ENCODE measurements around the gene KL. TPM values are rescaled to one million over a fixed set of nuclear protein-coding genes. Genes with fewer than 3 reads are reported as not detected.

KL gene
- total RNA-seq, 1 experiment from 2014 or later = not detected

- intact Hi-C loops (cut with micrococcal nuclease) = no loop called here
- no peak overlapping the region for H3K27ac Mint-ChIP-seq (ENCODE audit: low read depth, unreplicated experiment)
- BruUV-seq (replicated peaks) = no TSS peak
Measured at GRCh38 chr13:33076001-33076992, 60.1 kb downstream of the KL start.

GRCh38 chr13:33078263-33078662 is 62.0 kb downstream of the KL start:
- no peak overlapping the region for H3K27ac Mint-ChIP-seq (ENCODE audit: low read depth, unreplicated experiment)
- no peaks in the 10 kb centered on the region for H3K9me3 Mint-ChIP-seq (ENCODE audit: unreplicated experiment)
- H3K36me3 Mint-ChIP-seq (ENCODE audit: insufficient read depth, unreplicated experiment) = no peaks in the 10 kb centered on the region
- H3K4me1 Mint-ChIP-seq (ENCODE audit: insufficient read depth, unreplicated experiment) = peaks cover 12% of the 10 kb centered on the region
- POLR2A ChIA-PET = interaction anchor here (0.7 kb wide), 1 partner anchor 119 kb away, joined by 3 read pairs; no protein-coding TSS in a partner anchor
- no peak for TF ChIP-seq CTCF (IDR thresholded peaks at IDR 0.05; ENCODE audit: unreplicated experiment)
- CTCF ChIA-PET = interaction anchor here (0.6 to 1.1 kb wide), 4 partner anchors 87 to 499 kb away, joined by 3 to 4 read pairs (median 3); no protein-coding TSS in a partner anchor
- no peak overlapping the region for H3K4me3 Mint-ChIP-seq (ENCODE audit: unreplicated experiment)
- intact Hi-C loops (cut with micrococcal nuclease) = no loop called here
- no peaks in the 10 kb centered on the region for H3K27me3 Mint-ChIP-seq (ENCODE audit: insufficient read depth, unreplicated experiment)
- no peak for DNase-seq (ENCODE audit: unreplicated experiment)
- no TSS peak for BruUV-seq (replicated peaks)

More at GRCh38 chr13:33076001-33076992, 60.1 kb downstream of the KL start:
- no peak for DNase-seq (ENCODE audit: unreplicated experiment)
- Mint-ChIP-seq H3K4me1 (ENCODE audit: insufficient read depth, unreplicated experiment) (peaks cover 9% of the 10 kb centered on the region), H3K9me3 (ENCODE audit: unreplicated experiment) (no peaks in the 10 kb centered on the region), H3K4me3 (ENCODE audit: unreplicated experiment) (no peak overlapping the region), H3K27me3 (ENCODE audit: insufficient read depth, unreplicated experiment) (no peaks in the 10 kb centered on the region), H3K36me3 (ENCODE audit: insufficient read depth, unreplicated experiment) (no peaks in the 10 kb centered on the region)
- CTCF ChIA-PET = no interaction called here
- POLR2A ChIA-PET = no interaction called here
- TF ChIP-seq CTCF (IDR thresholded peaks at IDR 0.05; ENCODE audit: unreplicated experiment) = no peak

GRCh38 chr13:33079960-33080359 is 63.7 kb downstream of the KL start:
- no TSS peak for BruUV-seq (replicated peaks)
- intact Hi-C loops (cut with micrococcal nuclease) = no loop called here
- H3K4me3 Mint-ChIP-seq (ENCODE audit: unreplicated experiment) = no peak overlapping the region
- no peak overlapping the region for H3K27ac Mint-ChIP-seq (ENCODE audit: low read depth, unreplicated experiment)
- POLR2A ChIA-PET = no interaction called here
- H3K9me3 Mint-ChIP-seq (ENCODE audit: unreplicated experiment) = no peaks in the 10 kb centered on the region
- H3K27me3 Mint-ChIP-seq (ENCODE audit: insufficient read depth, unreplicated experiment) = peaks cover 6% of the 10 kb centered on the region
- no peaks in the 10 kb centered on the region for H3K36me3 Mint-ChIP-seq (ENCODE audit: insufficient read depth, unreplicated experiment)
- DNase-seq (ENCODE audit: unreplicated experiment) = no peak
- CTCF ChIA-PET = no interaction called here
- peaks cover 12% of the 10 kb centered on the region for H3K4me1 Mint-ChIP-seq (ENCODE audit: insufficient read depth, unreplicated experiment)
- TF ChIP-seq CTCF (IDR thresholded peaks at IDR 0.05; ENCODE audit: unreplicated experiment) = no peak

- Mint-ChIP-seq H3K9me3 (ENCODE audit: unreplicated experiment) (no peaks in the 10 kb centered on the region), H3K4me3 (ENCODE audit: unreplicated experiment) (no peak overlapping the region), H3K36me3 (ENCODE audit: insufficient read depth, unreplicated experiment) (no peaks in the 10 kb centered on the region), H3K27ac (ENCODE audit: low read depth, unreplicated experiment) (no peak overlapping the region), H3K4me1 (ENCODE audit: insufficient read depth, unreplicated experiment) (peaks cover 12% of the 10 kb centered on the region), H3K27me3 (ENCODE audit: insufficient read depth, unreplicated experiment) (peaks cover 12% of the 10 kb centered on the region)
- peak; percentile 37 for DNase-seq (ENCODE audit: unreplicated experiment)
- CTCF ChIA-PET = interaction anchor here (0.6 kb wide), 1 partner anchor 867 kb away, joined by 3 read pairs; no protein-coding TSS in a partner anchor
- intact Hi-C loops (cut with micrococcal nuclease) = no loop called here
- BruUV-seq (replicated peaks) = no TSS peak
- POLR2A ChIA-PET = no interaction called here
- no peak for TF ChIP-seq CTCF (IDR thresholded peaks at IDR 0.05; ENCODE audit: unreplicated experiment)
Measured at GRCh38 chr13:33080972-33081590, 64.9 kb downstream of the KL start.

Data from MCF 10A (cell line).